Mucosa of descending colon (tissue), 3 donors: Measurements from ENCODE around the gene SRPRB. TPM values are rescaled to one million over a fixed set of nuclear protein-coding genes. Genes with fewer than 3 reads are reported as not detected.

ENCODE experiments used
- ATAC-seq: fragments of 200-7000 bp; cut with Tn5 transposase; one replicate; pipeline ENCODE4 v1.9.1; 2020; ENCODE audit warnings: mild to moderate bottlenecking, moderate library complexity
- DNase-seq, 3 donors: peaks; one replicate each; pipeline ENCODE4 v3.0.0-alpha.2; 2020
- H3K36me3 ChIP-seq: fragments of 200-600 bp; one replicate; pipeline ENCODE4 v1.8.0; 2021; ENCODE audit warnings: low read depth, mild to moderate bottlenecking
- H3K4me1 ChIP-seq: fragments of 200-600 bp; one replicate; pipeline ENCODE4 v1.8.0; 2021; ENCODE audit warnings: low read depth, mild to moderate bottlenecking
- H3K4me3 ChIP-seq: fragments of 200-600 bp; one replicate; pipeline ENCODE4 v1.8.0; 2021; ENCODE audit warnings: mild to moderate bottlenecking
- H3K9me3 ChIP-seq: fragments of 200-600 bp; one replicate; pipeline ENCODE4 v1.8.0; 2021; ENCODE audit warnings: mild to moderate bottlenecking
- intact Hi-C, 2 donors: fragments of 100-400 bp; cut with DNase I in 1 of 2; cut with micrococcal nuclease in 1 of 2; formaldehyde crosslinking; loops; one replicate each; pipeline versions ENCODE4 v1.11.0 to v1.11.1; 2022; cut with DNase I, micrococcal nuclease
- total RNA-seq, 3 donors: library from RNA; stranded (reverse); fragmentation: NEBNext Ultra II Directional in 2 of 3; extraction: Animal tissue kit (Norgen Biotek cat#: 25700) in 2 of 3; gene quantifications; one replicate each; pipeline versions ENCODE4 v1.2.1 to v1.2.4, GENCODE V29; 2021 to 2023
- TF ChIP-seq, protein P1 (sequence below): fragments of 200-600 bp; IDR thresholded peaks from one replicate; pipeline ENCODE4 v1.8.0; 2022; ENCODE audit warnings: antibody characterized with exemption, mild to moderate bottlenecking
- donor health status: DM: no; HTN: no; CAD: no; lungs with moderate emphysema.
- donor health status: DM: no; HTN: no; CAD: no.
- donor health status: DM: no; HTN: yes; CAD: no.

Gene SRPRB
- total RNA-seq, 3 donors from 2014 or later, result 29.2 to 38.1 (median 31.2) TPM

DNA sequence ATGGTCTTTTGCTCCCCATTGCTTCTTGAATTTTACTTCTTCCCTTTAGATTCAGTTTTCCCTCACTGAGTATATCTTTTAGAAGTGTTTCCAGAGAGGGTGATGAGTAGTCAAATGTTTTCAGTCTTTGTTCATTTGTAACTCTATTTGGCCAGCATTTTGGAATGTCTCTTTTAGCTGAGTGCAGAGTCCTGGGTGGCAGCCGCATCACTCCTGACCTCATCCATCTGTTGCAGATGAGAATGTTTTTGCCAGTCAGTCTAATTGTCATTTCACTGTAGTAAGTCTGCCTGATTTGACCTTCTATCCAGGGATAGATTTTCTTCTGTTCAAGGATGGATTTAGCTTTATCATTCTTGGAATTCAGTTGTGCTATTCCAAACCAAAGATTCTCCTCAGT is 7.3 kb downstream of the SRPRB start:
- DNase-seq, result no peak
- Histone ChIP-seq H3K9me3 (no peaks in the 10 kb centered on the region), H3K4me3 (no peak overlapping the region), H3K4me1 (no peaks in the 10 kb centered on the region), H3K36me3 (no peaks in the 10 kb centered on the region)
- no peak for ATAC-seq
- intact Hi-C loops, result no loop called here
- TF ChIP-seq, protein P1, sequence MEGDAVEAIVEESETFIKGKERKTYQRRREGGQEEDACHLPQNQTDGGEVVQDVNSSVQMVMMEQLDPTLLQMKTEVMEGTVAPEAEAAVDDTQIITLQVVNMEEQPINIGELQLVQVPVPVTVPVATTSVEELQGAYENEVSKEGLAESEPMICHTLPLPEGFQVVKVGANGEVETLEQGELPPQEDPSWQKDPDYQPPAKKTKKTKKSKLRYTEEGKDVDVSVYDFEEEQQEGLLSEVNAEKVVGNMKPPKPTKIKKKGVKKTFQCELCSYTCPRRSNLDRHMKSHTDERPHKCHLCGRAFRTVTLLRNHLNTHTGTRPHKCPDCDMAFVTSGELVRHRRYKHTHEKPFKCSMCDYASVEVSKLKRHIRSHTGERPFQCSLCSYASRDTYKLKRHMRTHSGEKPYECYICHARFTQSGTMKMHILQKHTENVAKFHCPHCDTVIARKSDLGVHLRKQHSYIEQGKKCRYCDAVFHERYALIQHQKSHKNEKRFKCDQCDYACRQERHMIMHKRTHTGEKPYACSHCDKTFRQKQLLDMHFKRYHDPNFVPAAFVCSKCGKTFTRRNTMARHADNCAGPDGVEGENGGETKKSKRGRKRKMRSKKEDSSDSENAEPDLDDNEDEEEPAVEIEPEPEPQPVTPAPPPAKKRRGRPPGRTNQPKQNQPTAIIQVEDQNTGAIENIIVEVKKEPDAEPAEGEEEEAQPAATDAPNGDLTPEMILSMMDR, result no peak

DNA sequence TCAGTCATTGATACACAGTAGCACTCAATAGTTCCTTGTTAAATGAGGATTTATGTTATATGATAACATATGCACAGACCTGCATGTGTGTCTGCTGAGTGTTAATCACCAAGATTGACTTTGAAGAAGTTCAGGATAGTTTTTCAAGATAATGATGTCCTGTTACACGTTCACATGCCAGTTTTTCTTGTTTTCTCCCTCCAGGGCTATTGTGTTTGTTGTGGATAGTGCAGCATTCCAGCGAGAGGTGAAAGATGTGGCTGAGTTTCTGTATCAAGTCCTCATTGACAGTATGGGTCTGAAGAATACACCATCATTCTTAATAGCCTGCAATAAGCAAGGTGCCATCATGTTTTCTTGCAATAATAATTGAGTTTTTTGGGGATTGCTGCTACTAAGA is 9.8 kb downstream of the SRPRB start:
- intact Hi-C loops, result no loop called here
- DNase-seq, result no peak
- peaks cover 5% of the 10 kb centered on the region for H3K36me3 ChIP-seq
- no peak for ATAC-seq
- H3K4me1 ChIP-seq, result no peaks in the 10 kb centered on the region
- H3K9me3 ChIP-seq, result no peaks in the 10 kb centered on the region
- TF ChIP-seq, protein P1, result no peak
- H3K4me3 ChIP-seq, result no peak overlapping the region

DNA sequence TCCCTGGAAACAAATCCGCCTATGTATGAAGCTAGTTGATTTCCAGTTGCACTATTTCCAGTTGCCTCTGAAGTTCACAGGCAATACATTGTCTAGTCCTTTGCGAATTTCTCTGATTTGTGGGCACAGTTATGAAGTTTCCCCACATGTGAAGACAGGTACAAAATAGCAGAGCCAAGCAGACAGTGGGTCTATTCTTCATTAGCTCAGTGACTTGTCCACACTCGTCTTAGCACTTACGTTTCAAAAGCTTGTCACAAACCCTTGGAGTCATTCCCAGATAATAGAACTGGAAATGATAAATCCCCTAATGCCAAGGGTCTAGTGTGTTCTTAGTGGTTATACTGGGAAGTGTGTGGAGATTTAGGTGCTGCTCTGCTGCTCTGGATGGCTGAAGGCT is 14.5 kb downstream of the SRPRB start:
- TF ChIP-seq, protein P1, result no peak
- no peaks in the 10 kb centered on the region for H3K9me3 ChIP-seq
- H3K4me3 ChIP-seq, result no peak overlapping the region
- ATAC-seq, result no peak
- no peaks in the 10 kb centered on the region for H3K4me1 ChIP-seq
- intact Hi-C loops, result loop anchor here (5.0 kb wide), 1 partner anchor 107 kb away; no protein-coding TSS in a partner anchor
- no peak for DNase-seq
- peaks cover 5% of the 10 kb centered on the region for H3K36me3 ChIP-seq

DNA sequence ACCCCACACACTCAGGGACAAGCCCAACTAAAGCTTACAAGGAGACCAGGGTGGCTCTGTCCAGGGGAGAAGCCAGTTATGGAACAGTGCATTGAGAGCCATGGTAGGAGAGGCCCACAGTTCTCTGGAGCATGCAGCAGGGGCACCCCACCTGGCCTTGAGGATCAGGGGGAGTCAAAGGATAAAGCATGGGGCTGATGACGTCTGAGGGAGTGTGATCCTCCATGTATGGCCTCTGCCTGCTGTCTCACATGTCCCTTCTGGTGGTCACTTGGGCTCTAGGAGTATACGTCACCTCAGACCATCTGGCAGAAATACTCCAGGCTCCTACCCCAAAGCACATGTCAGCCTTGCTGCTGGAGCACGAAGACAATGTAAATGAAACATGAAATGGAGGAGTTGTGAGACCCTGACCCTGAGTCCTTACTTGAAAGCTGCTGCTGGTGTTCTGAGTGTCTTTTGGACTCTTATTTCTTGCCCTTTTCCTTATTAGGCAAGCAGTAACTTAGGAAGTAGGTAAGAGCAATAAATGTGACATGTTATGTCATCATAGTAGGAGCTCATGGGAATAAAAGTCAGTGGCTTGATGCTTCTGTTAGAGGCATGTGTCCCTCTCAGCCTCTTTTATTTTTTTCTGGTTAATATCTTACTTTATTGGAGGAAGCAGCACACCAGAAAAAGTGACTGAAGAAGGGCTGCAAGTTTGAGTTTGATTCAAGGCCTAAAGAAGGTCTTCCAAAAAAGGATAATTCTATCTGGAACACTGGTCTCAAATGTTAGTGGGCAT is 15.5 kb downstream of the SRPRB start:
- intact Hi-C loops, result loop anchor here (5.0 kb wide), 1 partner anchor 106 kb away; no protein-coding TSS in a partner anchor
- TF ChIP-seq, protein P1, result no peak
- Histone ChIP-seq H3K9me3 (no peaks in the 10 kb centered on the region), H3K4me3 (no peak overlapping the region), H3K36me3 (peaks cover 5% of the 10 kb centered on the region), H3K4me1 (no peaks in the 10 kb centered on the region)
- DNase-seq (no peak), ATAC-seq (no peak)

DNA sequence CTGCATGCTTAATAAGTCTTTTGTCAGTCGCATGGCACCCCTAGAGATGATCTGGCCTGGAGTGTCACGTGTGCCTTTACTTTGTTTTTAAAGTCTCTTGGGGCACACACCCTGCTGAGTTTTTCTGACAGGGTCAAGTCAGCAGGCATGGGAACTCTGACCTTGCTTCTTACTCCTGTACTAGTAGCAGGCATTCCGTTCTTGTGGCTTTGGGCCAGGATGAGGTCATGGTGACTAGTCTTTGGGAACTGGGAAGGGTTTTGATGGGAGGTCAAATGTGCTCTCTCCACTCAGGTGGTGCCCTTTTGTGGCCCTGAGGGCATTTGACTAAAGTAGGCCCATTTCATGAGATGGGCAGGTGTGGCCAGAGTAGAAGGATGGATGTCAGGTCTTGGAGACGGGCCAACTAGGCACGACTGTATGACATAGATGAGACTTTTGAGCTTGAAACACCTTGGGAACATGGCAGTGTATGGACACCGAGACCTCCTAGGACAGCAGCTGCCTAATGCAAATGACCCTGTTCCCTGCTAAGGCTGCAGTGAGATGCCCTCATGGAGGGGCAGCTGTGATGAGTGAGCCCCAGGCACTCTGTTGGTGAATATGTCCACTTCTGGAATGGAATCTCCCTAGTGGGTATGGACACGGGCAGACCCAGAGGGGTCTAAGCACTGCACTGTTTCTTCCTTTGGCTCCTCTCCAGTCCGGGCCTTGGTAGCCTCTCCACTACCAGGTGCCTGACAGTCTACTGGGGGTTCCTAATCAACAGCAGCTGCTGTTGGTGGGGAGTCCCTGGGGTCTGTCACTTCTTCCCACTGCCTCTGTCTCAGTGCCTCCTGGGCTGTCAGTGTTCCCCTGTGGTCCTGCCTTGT is 16.4 kb downstream of the SRPRB start:
- Histone ChIP-seq H3K36me3 (peaks cover 5% of the 10 kb centered on the region), H3K4me1 (no peaks in the 10 kb centered on the region), H3K9me3 (no peaks in the 10 kb centered on the region), H3K4me3 (no peak overlapping the region)
- TF ChIP-seq, protein P1, result no peak
- intact Hi-C loops, result loop anchor here (5.0 kb wide), 1 partner anchor 105 kb away; no protein-coding TSS in a partner anchor
- peak in 1 of 3 donors; percentile 33 for DNase-seq
- peak; percentile 72 for ATAC-seq
